HCT116 (cell line): ENCODE results near the gene CA10. TPM values are rescaled to one million over a fixed set of nuclear protein-coding genes. Genes with fewer than 3 reads are reported as not detected.

ENCODE experiments used
- ATAC-seq: fragments of 200-7000 bp; cut with Tn5 transposase; 2 replicates; pipeline ENCODE4 v1.9.1; 2020; ENCODE audit warnings: mild to moderate bottlenecking, moderate library complexity
- BruUV-seq: library from RNA; stranded (reverse); fragments of 400-500 nt; replicated peaks from 2 replicates; lab custom pipeline; 2021; lab: Mats Ljungman, UMichigan
- CTCF ChIA-PET: fragments of 300-600 bp; sonication (Branson Sonifier 250); formaldehyde crosslinking; loops from one replicate; lab custom pipeline; 2021; ENCODE audit warnings: antibody characterized with exemption; lab: Charles Lee
- POLR2A ChIA-PET: fragments of 300-600, 350-600 bp; sonication (Branson Sonifier 250); formaldehyde crosslinking; loops from one replicate; lab custom pipeline; 2021; ENCODE audit warnings: antibody characterized with exemption; lab: Charles Lee
- RAD21 ChIA-PET, 2 experiments: fragments of 300-600 bp; sonication (Branson Sonifier 250); formaldehyde crosslinking; loops; one replicate each; lab custom pipeline; 2023; ENCODE audit warnings: low total read pairs in 2 of 2; ENCODE audit not compliant: uncharacterized antibody in 2 of 2, unreplicated experiment in 2 of 2, low non-redundant PET in 1 of 2; lab: Charles Lee
- DNase-seq: peaks from one replicate; pipeline ENCODE4 v3.0.0-alpha.2; 2010; ENCODE audit warnings: low read depth, low spot score
- H2AFZ ChIP-seq: fragments of 200-600 bp; shearing (Covaris generic), sonication (generic); 2 replicates; pipeline ENCODE4 v1.6.1; 2017; ENCODE audit warnings: low read depth, mixed run types, mixed read lengths, antibody characterized with exemption, low read length; ENCODE audit not compliant: poor library complexity, severe bottlenecking
- H3K27ac ChIP-seq: 2 replicates; pipeline ENCODE4 v1.5.1; 2012; ENCODE audit warnings: low read depth, low read length
- H3K27me3 ChIP-seq: fragments of 200-600 bp; sonication (generic); 2 replicates; pipeline ENCODE4 v1.6.1; 2016; ENCODE audit warnings: mixed run types, low read length, mixed read lengths; ENCODE audit not compliant: insufficient read depth
- H3K36me3 ChIP-seq, 2 experiments: fragments of 200-500 bp in 1 of 2; fragments of 200-600 bp in 1 of 2; sonication (Bioruptor generic) in 1 of 2; sonication (generic) in 1 of 2; 2 replicates each; pipeline versions ENCODE4 v1.5.1 to v1.6.1; 2014 to 2016; ENCODE audit warnings: low read length in 2 of 2, inconsistent platforms in 1 of 2, mixed read lengths in 1 of 2, mixed run types in 1 of 2; ENCODE audit not compliant: insufficient read depth in 2 of 2, control insufficient read depth in 1 of 2
- H3K4me1 ChIP-seq, 2 experiments: fragments of 200-600 bp in 1 of 2; sonication (generic) in 1 of 2; 2 replicates each; pipeline versions ENCODE4 v1.5.1 to v1.6.1; 2012 to 2017; ENCODE audit warnings: low read length in 2 of 2, inconsistent platforms in 1 of 2, mild to moderate bottlenecking in 1 of 2, mixed read lengths in 1 of 2, mixed run types in 1 of 2, moderate library complexity in 1 of 2; ENCODE audit not compliant: insufficient read depth in 2 of 2, control insufficient read depth in 1 of 2
- H3K4me2 ChIP-seq: fragments of 200-600 bp; sonication (generic); 2 replicates; pipeline ENCODE4 v1.6.1; 2017; ENCODE audit warnings: mixed run types, low read length, mixed read lengths
- H3K4me3 ChIP-seq, 2 experiments: fragments of 200-600 bp in 1 of 2; sonication (generic) in 1 of 2; replicated peaks in 1 of 2; 2 replicates each; pipeline ENCODE4 v1.5.1; 2011 to 2016; ENCODE audit warnings: low read length in 2 of 2, control low read depth in 1 of 2, low read depth in 1 of 2, mild to moderate bottlenecking in 1 of 2, mixed read lengths in 1 of 2, mixed run types in 1 of 2
- H3K79me2 ChIP-seq: fragments of 200-600 bp; sonication (generic); 2 replicates; pipeline ENCODE4 v1.6.1; 2017; ENCODE audit warnings: mild to moderate bottlenecking, mixed run types, low read length, moderate library complexity, mixed read lengths; ENCODE audit not compliant: insufficient read depth
- H3K9ac ChIP-seq: fragments of 200-600 bp; sonication (generic); 2 replicates; pipeline ENCODE4 v1.6.1; 2016; ENCODE audit warnings: low read length, mixed read lengths
- H3K9me2 ChIP-seq: fragments of 200-600 bp; sonication (generic), shearing (Covaris generic); 2 replicates; pipeline ENCODE4 v1.6.1; 2017; ENCODE audit warnings: mixed run types, mild to moderate bottlenecking, moderate library complexity; ENCODE audit not compliant: insufficient read depth
- H3K9me3 ChIP-seq, 2 experiments: fragments of 200-500 bp in 1 of 2; fragments of 200-600 bp in 1 of 2; sonication (Bioruptor generic) in 1 of 2; sonication (generic) in 1 of 2; 2 replicates each; pipeline ENCODE4 v1.6.1; 2014 to 2017; ENCODE audit warnings: low read length in 2 of 2, mixed read lengths in 2 of 2, inconsistent platforms in 1 of 2, low read depth in 1 of 2, mild to moderate bottlenecking in 1 of 2, mixed run types in 1 of 2, moderate library complexity in 1 of 2; ENCODE audit not compliant: control insufficient read depth in 1 of 2, insufficient read depth in 1 of 2
- H4K20me1 ChIP-seq: fragments of 200-600 bp; sonication (generic), shearing (Covaris generic); 2 replicates; pipeline ENCODE4 v1.6.1; 2017; ENCODE audit warnings: mixed run types, mild to moderate bottlenecking, moderate library complexity; ENCODE audit not compliant: insufficient read depth
- EZH2 ChIP-seq: fragments of 200-600 bp; sonication (generic); IDR thresholded peaks from 2 replicates; pipeline ENCODE4 v1.6.1; 2017; ENCODE audit warnings: antibody characterized with exemption, mixed run types
- EZH2phosphoT487 ChIP-seq: fragments of 200-600 bp; IDR thresholded peaks from 2 replicates; pipeline ENCODE4 v1.6.1; 2018; ENCODE audit warnings: antibody characterized with exemption, borderline replicate concordance
- JUND ChIP-seq: IDR thresholded peaks from 2 replicates; pipeline ENCODE4 v1.6.1; 2012
- POLR2A ChIP-seq: IDR thresholded peaks from 2 replicates; pipeline ENCODE4 v1.7.0; 2011; ENCODE audit warnings: borderline replicate concordance; ENCODE audit not compliant: insufficient read depth, insufficient read length; ENCODE audit errors: extremely low read depth
- POLR2AphosphoS5 ChIP-seq: IDR thresholded peaks from 2 replicates; pipeline ENCODE4 v1.6.1; 2011; ENCODE audit warnings: mild to moderate bottlenecking, low read depth, low read length, moderate library complexity
- RAD21 ChIP-seq: IDR thresholded peaks from 2 replicates; pipeline ENCODE4 v1.6.1; 2012; ENCODE audit warnings: low read depth, mild to moderate bottlenecking
- SIN3A ChIP-seq: IDR thresholded peaks from 2 replicates; pipeline ENCODE4 v1.6.1; 2012; ENCODE audit warnings: low read depth
- SP1 ChIP-seq: IDR thresholded peaks from 2 replicates; pipeline ENCODE4 v1.6.1; 2012; ENCODE audit warnings: low read depth
- SRF ChIP-seq: IDR thresholded peaks from 2 replicates; pipeline ENCODE4 v1.6.1; 2012; ENCODE audit warnings: low read depth
- ZFX ChIP-seq: fragments of 450-650 bp; IDR thresholded peaks from 2 replicates; pipeline ENCODE4 v1.6.1; 2017
- ZNF274 ChIP-seq: fragments of 200-500 bp; sonication (Bioruptor generic); IDR thresholded peaks from 2 replicates; pipeline ENCODE4 v1.6.1; 2014; ENCODE audit warnings: mild to moderate bottlenecking, low read depth, low read length, inconsistent platforms
- intact Hi-C: fragments of 100-400 bp; cut with micrococcal nuclease; formaldehyde crosslinking; loops from 2 replicates; pipeline ENCODE4 v1.10.0; 2022
- total RNA-seq: library from RNA; stranded (reverse); gene quantifications from one replicate; pipeline ENCODE4 v1.2.1, GENCODE V29; 2021; ENCODE audit not compliant: unreplicated experiment
- TF ChIP-seq, protein P1 (sequence below): IDR thresholded peaks from 2 replicates; pipeline ENCODE4 v1.6.1; 2012
- TF ChIP-seq, protein P2 (sequence below): IDR thresholded peaks from 2 replicates; pipeline ENCODE4 v1.6.1; 2012

CA10 gene
- total RNA-seq, 1 experiment from 2014 or later, result not detected

DNA sequence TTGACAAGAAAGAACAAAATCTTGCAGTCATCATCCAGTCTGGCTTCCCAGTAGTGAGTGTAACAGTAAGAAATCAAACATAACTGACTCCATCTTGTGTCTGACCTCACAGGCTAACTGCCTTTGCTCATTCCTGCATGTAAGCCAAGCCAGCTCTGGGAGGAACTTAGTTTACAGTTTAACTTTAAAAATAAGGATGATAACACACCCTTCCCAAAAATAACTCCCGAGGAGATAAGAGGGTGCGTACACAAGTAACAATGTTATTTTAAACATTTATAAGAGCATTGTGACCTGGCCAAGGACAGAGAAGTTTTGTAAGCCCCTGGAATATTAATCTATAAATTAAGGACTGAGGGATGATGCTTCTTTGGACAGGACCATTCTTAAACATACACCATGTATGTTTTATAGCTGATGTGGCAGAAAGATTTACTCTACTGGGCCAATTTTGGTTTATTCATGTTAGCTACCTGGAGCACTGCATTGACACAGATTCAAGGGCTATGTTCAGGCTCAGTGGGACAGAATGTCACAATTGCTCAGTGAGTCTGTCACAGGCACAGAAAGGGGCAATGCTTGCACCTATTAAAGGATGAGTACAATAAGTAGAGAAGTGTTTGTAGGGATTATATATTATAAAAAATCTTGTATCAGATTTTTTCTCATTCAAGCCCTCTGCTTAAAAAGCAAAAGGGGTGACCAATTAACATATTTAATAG lies 554.1 kb downstream of the CA10 start:
- Histone ChIP-seq H3K4me2 (no peak overlapping the region), H3K9me3 (no peaks in the 10 kb centered on the region), H3K36me3 (no peaks in the 10 kb centered on the region), H2AFZ (no peak overlapping the region), H3K9me2 (no peaks in the 10 kb centered on the region), H3K4me1 (no peaks in the 10 kb centered on the region), H3K27ac (no peak overlapping the region), H4K20me1 (no peaks in the 10 kb centered on the region), H3K27me3 (peaks cover 39% of the 10 kb centered on the region), H3K9ac (no peak overlapping the region), H3K79me2 (no peaks in the 10 kb centered on the region), H3K4me3 (no peak overlapping the region)
- ATAC-seq (no peak), DNase-seq (no peak)
- ChIA-PET RAD21 (no interaction called here), POLR2A (no interaction called here), CTCF (no interaction called here)
- BruUV-seq, result no TSS peak
- no peak for TF ChIP-seq RAD21
- TF ChIP-seq POLR2AphosphoS5, result no peak
- TF ChIP-seq SRF, result no peak
- TF ChIP-seq, protein P1, sequence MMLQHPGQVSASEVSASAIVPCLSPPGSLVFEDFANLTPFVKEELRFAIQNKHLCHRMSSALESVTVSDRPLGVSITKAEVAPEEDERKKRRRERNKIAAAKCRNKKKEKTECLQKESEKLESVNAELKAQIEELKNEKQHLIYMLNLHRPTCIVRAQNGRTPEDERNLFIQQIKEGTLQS, result no peak
- TF ChIP-seq ZFX, result no peak
- TF ChIP-seq JUND, result no peak
- TF ChIP-seq POLR2A, result no peak
- TF ChIP-seq SIN3A, result no peak
- no peak for TF ChIP-seq SP1
- no peak for TF ChIP-seq ZNF274
- TF ChIP-seq, protein P2, sequence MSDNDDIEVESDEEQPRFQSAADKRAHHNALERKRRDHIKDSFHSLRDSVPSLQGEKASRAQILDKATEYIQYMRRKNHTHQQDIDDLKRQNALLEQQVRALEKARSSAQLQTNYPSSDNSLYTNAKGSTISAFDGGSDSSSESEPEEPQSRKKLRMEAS, result no peak
- intact Hi-C loops, result no loop called here

DNA sequence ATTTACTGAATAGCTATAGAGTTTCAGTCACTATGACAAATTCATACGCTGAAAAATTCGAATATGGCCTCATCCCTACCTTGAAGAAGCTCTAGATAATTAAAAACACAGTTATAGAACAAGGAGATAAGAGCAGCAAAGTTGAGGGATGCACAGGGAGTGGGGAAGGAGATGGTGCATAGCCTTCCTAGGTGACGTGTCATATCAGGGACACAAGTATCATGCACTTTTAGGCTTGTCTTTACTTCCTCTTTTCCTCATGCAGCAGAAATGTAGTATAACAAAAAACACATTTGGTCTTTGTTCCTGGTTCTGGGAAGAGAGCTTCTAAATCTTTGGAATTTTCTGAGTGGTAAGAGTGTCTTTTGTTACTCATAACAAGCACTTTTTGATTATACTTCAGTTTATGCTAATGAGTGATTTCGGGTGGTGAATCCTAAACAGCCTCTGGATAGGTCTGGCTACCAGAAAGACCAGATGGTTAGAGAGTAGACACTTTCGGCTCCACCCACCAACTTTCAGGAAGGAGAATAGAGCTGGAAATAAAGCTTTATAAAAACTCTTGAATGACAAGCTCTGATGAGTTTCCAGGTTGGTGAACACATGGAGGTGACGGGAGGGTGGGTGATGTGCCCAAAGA lies 556.8 kb downstream of the CA10 start:
- ChIA-PET POLR2A (no interaction called here), RAD21 (no interaction called here), CTCF (no interaction called here)
- H3K27me3 ChIP-seq, result peaks cover 52% of the 10 kb centered on the region
- DNase-seq (no peak), ATAC-seq (no peak)
- no peak overlapping the region for H3K4me2 ChIP-seq
- H3K9ac ChIP-seq, result no peak overlapping the region
- H3K9me3 ChIP-seq, result no peaks in the 10 kb centered on the region
- H4K20me1 ChIP-seq, result no peaks in the 10 kb centered on the region
- no peaks in the 10 kb centered on the region for H3K9me2 ChIP-seq
- H3K79me2 ChIP-seq, result no peaks in the 10 kb centered on the region
- H3K4me1 ChIP-seq, result no peaks in the 10 kb centered on the region
- H3K36me3 ChIP-seq, result no peaks in the 10 kb centered on the region
- no TSS peak for BruUV-seq
- H3K27ac ChIP-seq, result no peak overlapping the region
- intact Hi-C loops, result no loop called here
- H2AFZ ChIP-seq, result no peak overlapping the region
- no peak for TF ChIP-seq SP1
- TF ChIP-seq EZH2phosphoT487, result no peak
- no peak for TF ChIP-seq EZH2
- H3K4me3 ChIP-seq, result no peak overlapping the region
